Mesendoderm (in vitro differentiated cells): ENCODE measurements around the gene TWF1.

Experiments used
- DNase-seq: peaks from one replicate; pipeline ENCODE4 v3.0.0; 2013
- H2AK5ac ChIP-seq: 2 replicates; pipeline ENCODE4 v1.6.1; 2013; ENCODE audit warnings: low read length, inconsistent platforms
- H2BK120ac ChIP-seq: 2 replicates; pipeline ENCODE4 v1.6.1; 2013; ENCODE audit warnings: low read depth, mild to moderate bottlenecking, low read length, moderate library complexity, mixed read lengths
- H2BK15ac ChIP-seq: replicated peaks from 2 replicates; pipeline ENCODE4 v1.6.1; 2013; ENCODE audit warnings: low read depth, mild to moderate bottlenecking, moderate library complexity
- H2BK5ac ChIP-seq: 2 replicates; pipeline ENCODE4 v1.6.1; 2013; ENCODE audit warnings: low read length, inconsistent platforms
- H3K18ac ChIP-seq: 2 replicates; pipeline ENCODE4 v1.6.1; 2013; ENCODE audit warnings: mild to moderate bottlenecking, low read length, mixed read lengths
- H3K23ac ChIP-seq: one replicate; pipeline ENCODE4 v1.6.1; 2013; ENCODE audit warnings: low read length
- H3K27ac ChIP-seq: 2 replicates; pipeline ENCODE4 v1.5.1; 2013; ENCODE audit warnings: low read depth, mild to moderate bottlenecking, inconsistent platforms, low read length, moderate library complexity
- H3K27me3 ChIP-seq: 2 replicates; pipeline ENCODE4 v1.6.1; 2013; ENCODE audit warnings: low read length, control low read depth, mild to moderate bottlenecking, inconsistent platforms; ENCODE audit not compliant: insufficient read depth, poor library complexity
- H3K36me3 ChIP-seq: 2 replicates; pipeline ENCODE4 v1.6.1; 2013; ENCODE audit warnings: low read length, inconsistent platforms; ENCODE audit not compliant: control insufficient read depth, insufficient read depth
- H3K4ac ChIP-seq: one replicate; pipeline ENCODE4 v1.6.1; 2013; ENCODE audit warnings: low read depth, mild to moderate bottlenecking, low read length, moderate library complexity
- H3K4me1 ChIP-seq: 2 replicates; pipeline ENCODE4 v1.6.1; 2013; ENCODE audit warnings: low read depth, low read length, inconsistent platforms; ENCODE audit not compliant: control insufficient read depth
- H3K4me2 ChIP-seq: 2 replicates; pipeline ENCODE4 v1.6.1; 2013; ENCODE audit warnings: low read length
- H3K4me3 ChIP-seq: 2 replicates; pipeline ENCODE4 v1.5.1; 2013; ENCODE audit warnings: mild to moderate bottlenecking, low read length
- H3K56ac ChIP-seq: one replicate; pipeline ENCODE4 v1.6.1; 2013; ENCODE audit warnings: low read length
- H3K79me1 ChIP-seq: 2 replicates; pipeline ENCODE4 v1.6.1; 2013; ENCODE audit warnings: low read length, inconsistent platforms
- H3K79me2 ChIP-seq: 2 replicates; pipeline ENCODE4 v1.6.1; 2013; ENCODE audit warnings: mild to moderate bottlenecking, low read length; ENCODE audit not compliant: control insufficient read depth, insufficient read depth
- H3K9ac ChIP-seq: 2 replicates; pipeline ENCODE4 v1.6.1; 2013; ENCODE audit warnings: low read length, inconsistent platforms
- H4K5ac ChIP-seq: one replicate; pipeline ENCODE4 v1.6.1; 2013; ENCODE audit warnings: low read length
- H4K8ac ChIP-seq: one replicate; pipeline ENCODE4 v1.6.1; 2013; ENCODE audit warnings: low read depth, mild to moderate bottlenecking, control low read depth, low read length, moderate library complexity
- WGBS: extraction: QIAGEN DNeasy Blood & Tissue Kit; methylation state at CpG from one replicate; pipeline ENCODE4 v1.1.7; 2013; ENCODE audit warnings: low lambda C conversion rate, missing lambda C conversion rate; ENCODE audit not compliant: insufficient coverage; ENCODE audit errors: extremely low coverage; 5-methylcytosine and 5-hydroxymethylcytosine counted together

The TWF1 gene

GRCh38 chr12:43815416-43815815 is 9.3 kb upstream of the TWF1 start:
- H4K8ac ChIP-seq = no peak overlapping the region
- DNase-seq = no peak
- H3K4me1 ChIP-seq = peaks cover 2% of the 10 kb centered on the region
- H2BK15ac ChIP-seq = no peak overlapping the region
- H3K23ac ChIP-seq = peak overlapping the region; percentile 17
- no CpG with 5 or more reads among the region's 3 CpGs for WGBS
- H3K36me3 ChIP-seq = no peaks in the 10 kb centered on the region
- no peak overlapping the region for H3K9ac ChIP-seq
- no peak overlapping the region for H4K5ac ChIP-seq
- no peak overlapping the region for H3K4ac ChIP-seq
- no peaks in the 10 kb centered on the region for H3K27me3 ChIP-seq
- no peak overlapping the region for H2BK120ac ChIP-seq
- H3K4me2 ChIP-seq = no peak overlapping the region
- H2BK5ac ChIP-seq = no peak overlapping the region
- H3K4me3 ChIP-seq = no peak overlapping the region
- H3K27ac ChIP-seq = no peak overlapping the region
- H3K56ac ChIP-seq = no peak overlapping the region
- H3K18ac ChIP-seq = no peak overlapping the region
- no peaks in the 10 kb centered on the region for H3K79me2 ChIP-seq
- no peaks in the 10 kb centered on the region for H3K79me1 ChIP-seq
- H2AK5ac ChIP-seq = no peak overlapping the region

- Histone ChIP-seq H3K27me3 (no peaks in the 10 kb centered on the region), H3K18ac (no peak overlapping the region), H2AK5ac (no peak overlapping the region), H3K27ac (no peak overlapping the region), H3K4ac (no peak overlapping the region), H3K4me1 (peaks cover 2% of the 10 kb centered on the region), H3K23ac (no peak overlapping the region), H2BK5ac (no peak overlapping the region), H2BK15ac (no peak overlapping the region), H3K79me2 (no peaks in the 10 kb centered on the region), H3K4me2 (no peak overlapping the region), H2BK120ac (no peak overlapping the region), H3K36me3 (no peaks in the 10 kb centered on the region), H4K5ac (no peak overlapping the region), H3K4me3 (no peak overlapping the region), H4K8ac (no peak overlapping the region), H3K56ac (no peak overlapping the region), H3K9ac (no peak overlapping the region), H3K79me1 (no peaks in the 10 kb centered on the region)
- no peak for DNase-seq
- no CpG with 5 or more reads among the region's 4 CpGs for WGBS
Measured at GRCh38 chr12:43812926-43813325, 6.8 kb upstream of the TWF1 start.

GRCh38 chr12:43812057-43812456 is 5.9 kb upstream of the TWF1 start:
- no peak for DNase-seq
- Histone ChIP-seq H3K27ac (no peak overlapping the region), H3K4ac (no peak overlapping the region), H3K56ac (no peak overlapping the region), H3K79me2 (no peaks in the 10 kb centered on the region), H2AK5ac (no peak overlapping the region), H2BK120ac (no peak overlapping the region), H4K8ac (no peak overlapping the region), H2BK5ac (no peak overlapping the region), H3K36me3 (no peaks in the 10 kb centered on the region), H3K79me1 (no peaks in the 10 kb centered on the region), H3K4me2 (no peak overlapping the region), H4K5ac (no peak overlapping the region), H3K27me3 (no peaks in the 10 kb centered on the region), H2BK15ac (no peak overlapping the region), H3K18ac (no peak overlapping the region), H3K4me1 (peaks cover 2% of the 10 kb centered on the region), H3K4me3 (no peak overlapping the region), H3K23ac (no peak overlapping the region), H3K9ac (no peak overlapping the region)
- no CpG with 5 or more reads among the region's 2 CpGs for WGBS

GRCh38 chr12:43807386-43807785 is 1.3 kb upstream of the TWF1 start:
- no peak overlapping the region for H3K27ac ChIP-seq
- no peak overlapping the region for H3K23ac ChIP-seq
- H2AK5ac ChIP-seq = no peak overlapping the region
- H2BK5ac ChIP-seq = no peak overlapping the region
- H3K9ac ChIP-seq = no peak overlapping the region
- no peak overlapping the region for H3K4ac ChIP-seq
- H3K27me3 ChIP-seq = no peaks in the 10 kb centered on the region
- H2BK15ac ChIP-seq = no peak overlapping the region
- H3K18ac ChIP-seq = no peak overlapping the region
- no peaks in the 10 kb centered on the region for H3K4me1 ChIP-seq
- H3K4me3 ChIP-seq = no peak overlapping the region
- no peak overlapping the region for H3K4me2 ChIP-seq
- peaks cover 6% of the 10 kb centered on the region for H3K79me2 ChIP-seq
- no peaks in the 10 kb centered on the region for H3K36me3 ChIP-seq
- H2BK120ac ChIP-seq = no peak overlapping the region
- no peak overlapping the region for H4K8ac ChIP-seq
- no peak overlapping the region for H4K5ac ChIP-seq
- WGBS = no CpG with 5 or more reads among the region's 3 CpGs
- H3K79me1 ChIP-seq = no peaks in the 10 kb centered on the region
- no peak overlapping the region for H3K56ac ChIP-seq
- DNase-seq = no peak

- Histone ChIP-seq H2AK5ac (no peak overlapping the region), H3K56ac (no peak overlapping the region), H2BK5ac (no peak overlapping the region), H3K79me1 (no peaks in the 10 kb centered on the region), H3K9ac (peak overlapping the region; percentile 87), H3K4me3 (no peak overlapping the region), H3K4ac (no peak overlapping the region), H3K23ac (no peak overlapping the region), H3K4me2 (peak overlapping the region; percentile 14), H3K79me2 (peaks cover 6% of the 10 kb centered on the region), H3K18ac (no peak overlapping the region), H3K27me3 (no peaks in the 10 kb centered on the region), H3K36me3 (no peaks in the 10 kb centered on the region), H2BK120ac (no peak overlapping the region), H3K27ac (no peak overlapping the region), H3K4me1 (no peaks in the 10 kb centered on the region), H4K5ac (peak overlapping the region; percentile 88), H4K8ac (no peak overlapping the region), H2BK15ac (no peak overlapping the region)
- DNase-seq = no peak
- no CpG with 5 or more reads among the region's 3 CpGs for WGBS
Measured at GRCh38 chr12:43806737-43807072, 588 bp upstream of the TWF1 start.

GRCh38 chr12:43805149-43805859 is 813 bp downstream of the TWF1 start:
- no CpG with 5 or more reads among the region's 20 CpGs for WGBS
- Histone ChIP-seq H4K8ac (no peak overlapping the region), H3K4ac (no peak overlapping the region), H3K27ac (peak overlapping the region; percentile 96), H2BK5ac (no peak overlapping the region), H3K18ac (no peak overlapping the region), H3K4me1 (no peaks in the 10 kb centered on the region), H3K4me3 (peak overlapping the region; percentile 93), H2BK15ac (no peak overlapping the region), H3K23ac (no peak overlapping the region), H3K56ac (peak overlapping the region; percentile 98), H3K27me3 (no peaks in the 10 kb centered on the region), H3K36me3 (no peaks in the 10 kb centered on the region), H2AK5ac (no peak overlapping the region), H3K9ac (peak overlapping the region; percentile 95), H3K79me1 (no peaks in the 10 kb centered on the region), H2BK120ac (no peak overlapping the region), H3K4me2 (peak overlapping the region; percentile 77), H4K5ac (no peak overlapping the region), H3K79me2 (peaks cover 6% of the 10 kb centered on the region)
- DNase-seq = no peak
